ENCODE measurements around the gene MYO5A. TPM values are rescaled to one million over a fixed set of nuclear protein-coding genes. Genes with fewer than 3 reads are reported as not detected.

Gene MYO5A
- polyA plus RNA-seq, 3 donors: 6.9 to 33.5 (median 16.6) TPM

GRCh38 chr15:52360229-52361203, 168.2 kb downstream of the MYO5A start:
- peaks cover 69 to 91% of the 10 kb centered on the region in 2 donors for H3K36me3 ChIP-seq (replicated peaks in 1 of 2; ENCODE audit: control insufficient read depth in 1 of 2, insufficient read depth in 2 of 2, low read length in 2 of 2)
- TF ChIP-seq CTCF (IDR thresholded peaks at IDR 0.05): no peak
- peak overlapping the region in 6 of 7 donors; percentile 19 to 47 (median 36) for H3K27ac Mint-ChIP-seq

GRCh38 chr15:52359722-52360121, 169.0 kb downstream of the MYO5A start:
- no peak overlapping the region for H3K27ac ChIP-seq (ENCODE audit: low read depth in 1 of 2, low read length in 2 of 2)
- H3K36me3 ChIP-seq (replicated peaks in 1 of 2; ENCODE audit: control insufficient read depth in 1 of 2, insufficient read depth in 2 of 2, low read length in 2 of 2): peaks cover 67 to 90% of the 10 kb centered on the region in 2 donors
- WGBS (ENCODE audit: insufficient coverage): no CpG with 5 or more reads among the region's 1 CpG
- no peak overlapping the region for H3K4me2 ChIP-seq (replicated peaks; ENCODE audit: extremely low read depth, low read length, poor library complexity, severe bottlenecking)
- peaks cover 4% of the 10 kb centered on the region for H4K20me1 ChIP-seq (ENCODE audit: insufficient read depth, low read length)
- H3K9me3 ChIP-seq (replicated peaks in 1 of 2; ENCODE audit: control insufficient read depth in 1 of 2, insufficient read depth in 1 of 2, low read length in 2 of 2): no peaks in the 10 kb centered on the region
- H3K9ac ChIP-seq (ENCODE audit: insufficient read depth, low read length, poor library complexity, severe bottlenecking): no peak overlapping the region
- Mint-ChIP-seq H3K9me3 (no peaks in the 10 kb centered on the region), H3K36me3 (peaks cover 67 to 70% of the 10 kb centered on the region in 2 donors), H3K4me1 (peaks cover 19% of the 10 kb centered on the region), H3K27me3 (ENCODE audit: low read depth in 3 of 3) (no peaks in the 10 kb centered on the region), H3K4me3 (no peak overlapping the region), H3K27ac (no peak overlapping the region)
- peaks cover 13 to 14% of the 10 kb centered on the region in 2 donors for H3K4me1 ChIP-seq (ENCODE audit: control insufficient read depth in 1 of 2, insufficient read depth in 2 of 2, low read length in 2 of 2)
- no peak for DNase-seq
- no peaks in the 10 kb centered on the region for H3K79me2 ChIP-seq (ENCODE audit: insufficient read depth, low read length)
- no peak overlapping the region for H2AFZ ChIP-seq (ENCODE audit: insufficient read depth, low read depth, low read length, poor library complexity, severe bottlenecking)
- intact Hi-C loops (cut with micrococcal nuclease): no loop called here
- H3K4me3 ChIP-seq (replicated peaks in 1 of 3; ENCODE audit: low read depth in 2 of 3, low read length in 3 of 3): no peak overlapping the region
- TF ChIP-seq CTCF (IDR thresholded peaks at IDR 0.05): no peak
- H3K27me3 ChIP-seq (ENCODE audit: control insufficient read depth in 2 of 2, insufficient read depth in 2 of 2, low read length in 2 of 2): no peaks in the 10 kb centered on the region

More at GRCh38 chr15:52360229-52361203, 168.2 kb downstream of the MYO5A start:
- DNase-seq: no peak
- Histone ChIP-seq H3K9ac (ENCODE audit: insufficient read depth, low read length, poor library complexity, severe bottlenecking) (no peak overlapping the region), H3K27ac (ENCODE audit: low read depth in 1 of 2, low read length in 2 of 2) (peak overlapping the region in 1 of 2 donors; percentile 56), H3K4me1 (ENCODE audit: control insufficient read depth in 1 of 2, insufficient read depth in 2 of 2, low read length in 2 of 2) (peaks cover 13 to 14% of the 10 kb centered on the region in 2 donors), H3K4me2 (replicated peaks; ENCODE audit: extremely low read depth, low read length, poor library complexity, severe bottlenecking) (no peak overlapping the region), H3K9me3 (replicated peaks in 1 of 2; ENCODE audit: control insufficient read depth in 1 of 2, insufficient read depth in 1 of 2, low read length in 2 of 2) (no peaks in the 10 kb centered on the region), H3K4me3 (replicated peaks in 1 of 3; ENCODE audit: low read depth in 2 of 3, low read length in 3 of 3) (no peak overlapping the region), H4K20me1 (ENCODE audit: insufficient read depth, low read length) (peaks cover 4% of the 10 kb centered on the region), H3K27me3 (ENCODE audit: control insufficient read depth in 2 of 2, insufficient read depth in 2 of 2, low read length in 2 of 2) (no peaks in the 10 kb centered on the region), H3K79me2 (ENCODE audit: insufficient read depth, low read length) (no peaks in the 10 kb centered on the region), H2AFZ (ENCODE audit: insufficient read depth, low read depth, low read length, poor library complexity, severe bottlenecking) (no peak overlapping the region)
- peaks cover 69 to 72% of the 10 kb centered on the region in 2 donors for H3K36me3 Mint-ChIP-seq
- peaks cover 19% of the 10 kb centered on the region for H3K4me1 Mint-ChIP-seq
- intact Hi-C loops (cut with micrococcal nuclease): no loop called here
- H3K9me3 Mint-ChIP-seq: no peaks in the 10 kb centered on the region
- no peaks in the 10 kb centered on the region for H3K27me3 Mint-ChIP-seq (ENCODE audit: low read depth in 3 of 3)
- H3K4me3 Mint-ChIP-seq: no peak overlapping the region
- 100% methylated on average over 4 of the region's 9 CpGs for WGBS (ENCODE audit: insufficient coverage)
